Right ventricle myocardium inferior (tissue), 1 donor: ENCODE data around the gene DCAF6. TPM values are rescaled to one million over a fixed set of nuclear protein-coding genes. Genes with fewer than 3 reads are reported as not detected.
"Not testable (repeated sequence)": the region's sequence is repeated elsewhere in the genome, so short reads cannot be mapped to it uniquely, and the experiment has no call there.

Experiments used
- ATAC-seq: fragments of 200-7000 bp; cut with Tn5 transposase; one replicate; pipeline ENCODE4 v1.9.1; 2020; ENCODE audit warnings: mild to moderate bottlenecking, moderate library complexity
- DNase-seq: peaks from one replicate; pipeline ENCODE4 v3.0.0; 2021; ENCODE audit errors: missing footprints
- intact Hi-C: fragments of 100-400 bp; cut with DNase I; formaldehyde crosslinking; loops from one replicate; pipeline ENCODE4 v1.11.0; 2022
- total RNA-seq: library from RNA; stranded (reverse); fragmentation: NEBNext Ultra II Directional; extraction: Animal tissue kit (Norgen Biotek cat#: 25700); gene quantifications from one replicate; pipeline ENCODE4 v1.2.1, GENCODE V29; 2021
- donor health status: DM: no; HTN: yes; CAD: no; lungs with severe emphysema.

DCAF6 gene
- total RNA-seq, 1 donor from 2014 or later: 231 TPM

DNA sequence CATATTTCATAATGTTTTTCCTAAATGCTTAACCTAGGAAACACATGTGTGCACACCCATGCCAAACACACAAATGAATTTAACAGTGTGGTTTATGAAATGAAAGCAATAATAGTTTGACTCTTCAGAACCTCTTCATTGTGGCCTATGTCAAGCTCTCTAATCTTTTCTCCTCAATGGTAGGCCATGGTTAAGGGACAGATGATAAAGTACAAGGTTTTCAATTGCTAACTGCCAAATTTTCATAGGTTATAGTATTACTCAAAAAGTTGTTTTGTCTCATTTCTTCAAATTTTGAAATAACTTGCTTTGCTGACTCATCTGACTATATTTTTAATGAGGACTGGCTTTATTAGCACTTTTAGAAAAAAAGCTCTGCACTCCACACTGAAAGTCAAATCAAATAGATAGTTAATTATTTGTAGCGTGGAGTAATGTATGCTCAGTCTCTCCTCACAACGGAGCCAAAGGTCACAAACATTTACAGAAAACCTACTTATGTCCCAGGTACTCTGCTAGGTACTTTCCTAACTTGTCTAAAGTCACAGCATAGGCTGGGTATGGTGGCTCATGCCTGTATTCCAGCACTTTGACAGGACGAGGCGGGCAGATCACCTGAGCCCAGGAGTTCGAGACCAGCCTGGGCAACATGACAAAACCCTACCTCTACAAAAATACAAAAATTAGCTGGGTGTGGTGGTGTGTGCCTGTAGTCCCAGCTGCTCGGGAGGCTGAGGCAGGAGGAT, 19.5 kb upstream of the DCAF6 start:
- DNase-seq: no peak
- no peak for ATAC-seq
- intact Hi-C loops: no loop called here

DNA sequence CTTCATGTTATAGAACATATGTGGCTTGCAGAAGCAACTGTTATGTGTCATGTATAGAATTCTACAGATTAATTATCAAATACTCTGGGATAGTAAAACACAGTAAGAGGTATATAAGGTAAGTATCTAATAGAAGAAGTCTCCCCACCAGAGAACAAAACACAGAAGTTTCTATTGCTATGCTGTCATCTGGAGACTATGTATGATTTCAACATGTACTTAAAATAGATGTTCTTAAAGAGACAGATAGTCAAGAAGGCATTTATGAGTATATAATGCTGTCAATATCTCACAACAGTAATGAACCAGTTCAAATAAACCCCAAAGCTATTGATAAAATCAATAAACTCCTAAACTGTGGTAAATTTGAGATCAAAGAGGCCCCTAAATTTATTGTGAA, 14.5 kb upstream of the DCAF6 start:
- ATAC-seq (peak; percentile 59), DNase-seq (no peak)
- intact Hi-C loops: no loop called here

DNA sequence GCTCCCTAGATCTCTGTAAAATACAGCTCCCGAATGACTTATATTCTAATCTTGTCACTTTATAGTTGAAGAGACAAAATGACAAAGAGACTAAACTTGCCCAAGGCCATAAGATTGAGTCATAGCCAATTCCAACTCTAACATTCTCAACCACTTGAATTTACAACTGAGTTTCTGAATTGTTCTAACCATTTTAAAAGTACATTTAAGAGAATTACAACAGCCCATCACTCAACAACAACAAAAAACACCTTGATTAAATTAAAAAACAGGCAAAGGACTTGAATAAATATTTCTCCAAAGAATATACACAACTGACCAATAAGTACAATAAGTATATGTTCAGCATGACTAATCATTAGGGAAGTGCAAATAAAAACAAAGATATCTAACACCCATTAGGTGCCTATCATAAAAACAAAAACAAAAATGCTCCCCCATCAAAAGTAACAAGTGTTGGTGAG, 13.8 kb upstream of the DCAF6 start:
- intact Hi-C loops: no loop called here
- DNase-seq (no peak), ATAC-seq (no peak)

DNA sequence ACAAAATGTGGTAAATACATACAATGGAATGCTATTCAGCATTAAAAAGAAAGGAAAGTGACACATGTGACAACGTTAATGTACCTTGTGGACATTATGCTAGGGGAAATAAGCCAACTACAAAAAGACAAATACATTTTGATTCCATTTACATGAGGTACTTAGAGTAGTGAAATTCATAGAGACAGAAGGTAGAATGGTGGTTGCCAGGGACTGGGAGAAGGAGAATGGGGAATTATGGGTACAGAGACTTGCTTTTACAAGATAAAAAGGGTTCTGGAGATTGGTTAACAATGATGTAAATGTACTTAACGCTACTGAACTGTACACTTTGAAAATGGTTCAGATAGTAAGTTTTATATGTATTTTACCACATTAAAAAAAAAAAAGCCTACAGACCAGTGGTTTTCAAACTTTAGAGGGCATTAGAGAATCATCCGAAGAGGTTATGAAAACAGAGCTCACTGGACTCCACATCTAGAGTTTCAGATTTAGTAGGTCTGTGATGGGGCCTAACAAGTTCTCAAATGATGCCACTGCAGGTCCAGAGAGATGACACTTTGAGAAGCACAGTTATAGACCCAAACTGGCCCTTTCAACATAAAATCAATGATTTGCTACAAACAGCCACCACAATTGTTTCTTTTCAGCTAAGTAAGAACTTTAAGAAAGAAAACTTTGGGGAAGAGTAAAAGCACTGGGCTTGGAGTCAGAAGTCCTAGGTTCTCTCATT, 13.0 kb upstream of the DCAF6 start:
- no peak for DNase-seq
- no peak for ATAC-seq
- intact Hi-C loops: no loop called here

DNA sequence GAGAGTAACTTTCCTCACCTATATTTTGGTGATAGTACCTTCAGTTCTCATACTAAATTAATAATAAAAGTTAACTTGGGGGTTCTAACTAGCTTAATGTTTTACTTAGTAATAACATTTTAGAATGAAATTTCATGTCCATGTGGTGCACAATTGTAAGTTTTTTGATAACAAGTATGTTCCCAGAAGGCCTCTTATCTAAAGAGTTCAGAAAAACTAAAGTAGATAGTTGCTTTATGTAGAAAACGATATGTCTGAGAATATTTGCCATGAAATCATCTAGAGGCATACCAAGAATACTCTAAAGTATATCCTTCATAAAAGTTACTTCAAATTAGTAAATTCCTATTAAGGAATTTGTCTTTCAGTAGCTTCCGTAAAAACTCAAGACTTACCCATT, 12.4 kb upstream of the DCAF6 start:
- no peak for DNase-seq
- intact Hi-C loops: no loop called here

DNA sequence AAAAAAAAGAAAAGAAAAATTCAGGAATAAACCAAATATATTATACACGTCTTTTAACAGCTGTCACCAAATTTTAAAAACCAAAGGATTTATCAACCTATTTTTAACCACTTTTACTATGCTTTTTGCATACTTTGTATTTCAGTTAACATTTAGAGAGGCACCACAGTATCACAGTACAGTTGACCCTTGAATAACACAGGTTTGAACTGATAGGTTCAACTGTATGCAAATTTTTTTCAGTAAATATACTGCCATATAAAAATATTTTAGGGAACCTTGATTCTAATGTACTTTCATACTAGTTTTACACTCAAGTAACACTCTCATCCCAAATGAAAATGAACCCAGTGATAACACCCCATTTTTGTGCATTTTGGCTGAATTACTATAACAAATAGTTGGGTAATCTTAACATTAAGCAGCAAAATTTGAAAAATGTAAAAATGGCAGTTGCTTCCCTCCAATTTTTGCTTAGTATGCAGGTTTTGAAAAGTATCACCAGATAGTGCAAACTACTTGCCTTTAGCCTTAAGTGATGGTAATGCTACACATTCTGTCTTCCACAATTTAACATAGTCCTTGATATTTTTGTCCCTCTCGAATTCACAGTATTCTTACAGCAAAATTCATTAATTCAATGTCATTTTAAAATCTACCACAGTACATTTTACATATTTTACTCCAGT, 11.8 kb upstream of the DCAF6 start:
- intact Hi-C loops: no loop called here
- no peak for ATAC-seq
- no peak for DNase-seq

More for the DNA sequence above, 12.4 kb upstream of the DCAF6 start:
- no peak for ATAC-seq

DNA sequence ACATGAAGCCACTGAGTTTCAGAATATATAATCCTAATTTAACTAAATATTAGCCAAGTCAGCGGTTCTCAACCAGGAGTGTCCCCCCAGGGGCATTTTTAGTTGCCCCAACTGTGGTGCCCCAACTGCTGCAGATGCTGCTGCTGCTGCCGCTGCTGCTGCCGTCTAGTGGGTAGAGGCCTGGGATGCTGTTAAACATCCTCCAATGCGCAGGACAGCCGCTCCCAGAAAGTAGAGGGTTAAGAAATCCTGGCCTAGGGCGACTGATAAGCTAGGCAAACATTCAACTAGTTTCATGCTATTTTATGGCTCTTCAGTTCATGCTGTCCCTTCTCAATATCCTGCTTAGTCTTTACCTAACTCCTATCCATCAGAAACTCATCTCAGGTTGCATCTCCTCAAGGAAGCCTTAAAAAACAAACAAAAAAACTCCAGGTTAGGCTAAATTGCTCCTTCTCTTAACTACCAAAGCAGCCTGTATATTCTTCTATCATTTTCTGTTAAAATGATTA, 9.9 kb upstream of the DCAF6 start:
- no peak for DNase-seq
- ATAC-seq: no peak
- intact Hi-C loops: no loop called here

DNA sequence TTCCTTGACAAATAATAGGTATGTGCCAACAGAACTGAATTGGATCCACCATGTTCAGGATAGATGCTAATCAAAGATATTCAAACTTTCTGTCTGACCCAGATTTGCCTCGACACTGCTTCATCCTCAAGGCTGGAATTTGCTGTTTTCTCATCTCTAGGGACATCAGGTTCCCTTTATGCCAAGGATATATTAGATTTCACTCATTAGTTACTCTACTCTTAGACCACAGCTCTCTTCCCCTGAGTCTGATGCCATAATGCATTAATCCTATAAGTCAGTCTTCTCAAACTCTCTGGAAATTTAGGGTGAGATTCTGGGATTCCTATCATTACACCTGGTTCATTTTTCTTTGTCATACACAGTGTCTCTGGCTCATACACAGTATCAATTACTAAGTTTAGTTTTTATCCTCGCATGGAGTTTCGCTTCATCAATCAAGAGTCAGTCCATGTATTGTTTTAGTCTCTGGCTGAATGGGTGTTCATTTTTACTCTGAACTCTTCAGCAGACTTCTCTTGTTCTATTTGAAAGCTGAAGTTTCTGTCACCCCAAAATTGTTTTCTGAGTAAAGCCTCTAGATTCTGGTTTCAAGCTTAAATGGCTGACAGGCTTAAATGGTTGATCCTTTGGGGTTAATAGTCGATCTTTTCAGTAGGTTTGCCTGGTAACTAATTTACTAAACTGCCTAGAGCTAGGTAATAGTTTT, 9.3 kb upstream of the DCAF6 start:
- ATAC-seq (no peak), DNase-seq (no peak)
- intact Hi-C loops: no loop called here

DNA sequence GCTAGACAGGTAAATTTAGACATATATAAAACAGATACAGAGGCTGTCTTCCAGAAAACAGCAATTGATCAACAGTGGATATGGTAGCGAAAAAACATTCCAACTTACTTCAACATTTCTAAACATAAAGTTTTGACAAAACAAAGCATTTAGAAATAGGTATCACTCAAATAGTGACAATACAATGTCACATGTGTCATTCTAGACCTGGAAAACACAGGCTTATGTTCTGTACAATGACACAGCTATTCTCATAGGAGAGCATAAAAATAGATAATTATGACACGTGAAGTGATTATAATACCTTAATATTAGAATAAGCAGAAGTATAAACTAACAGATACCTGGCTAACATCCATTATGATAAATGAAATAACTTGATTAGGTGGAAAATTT, 8.0 kb upstream of the DCAF6 start:
- intact Hi-C loops: no loop called here
- no peak for ATAC-seq
- DNase-seq: no peak

DNA sequence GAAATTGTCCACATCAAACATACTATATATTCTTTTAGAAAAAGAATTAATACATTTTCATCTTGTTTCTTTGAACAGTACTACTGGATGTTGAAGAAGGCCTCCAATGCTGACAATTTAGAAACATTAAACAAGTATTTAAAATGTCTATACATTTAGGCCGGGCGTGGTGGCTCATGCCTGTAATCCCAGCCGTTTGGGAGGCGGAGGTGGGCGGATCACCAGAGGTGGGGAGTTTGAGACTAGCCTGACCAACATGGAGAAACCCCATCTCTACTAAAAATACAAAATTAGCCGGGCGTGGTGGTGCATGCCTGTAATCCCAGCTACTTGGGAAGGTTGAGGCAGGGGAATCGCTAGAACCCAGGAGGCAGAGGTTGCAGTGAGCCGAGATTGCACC, 7.6 kb upstream of the DCAF6 start:
- ATAC-seq, intact Hi-C loops, DNase-seq: not testable (repeated sequence)

DNA sequence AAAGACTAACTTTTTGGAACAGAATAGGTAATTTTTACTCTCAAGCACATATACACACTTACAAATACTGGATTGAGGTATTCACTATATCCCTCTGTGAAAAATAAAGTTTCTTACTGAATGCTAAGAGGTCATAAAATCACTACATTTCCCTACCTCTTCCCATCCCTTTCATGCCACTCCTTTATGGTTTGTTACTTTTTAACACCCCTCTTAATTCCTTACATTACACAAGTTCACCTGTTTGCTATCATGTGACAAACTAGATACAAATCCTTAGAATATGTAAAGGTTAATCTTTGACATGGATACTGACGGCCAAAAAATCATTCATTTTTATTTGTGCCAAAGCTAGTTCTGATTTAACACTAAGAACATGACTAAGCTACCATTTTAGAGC, 6.8 kb upstream of the DCAF6 start:
- no peak for DNase-seq
- intact Hi-C loops: loop anchor here (10.0 kb wide), 1 partner anchor 155 kb away; no protein-coding TSS in a partner anchor
- ATAC-seq: no peak

DNA sequence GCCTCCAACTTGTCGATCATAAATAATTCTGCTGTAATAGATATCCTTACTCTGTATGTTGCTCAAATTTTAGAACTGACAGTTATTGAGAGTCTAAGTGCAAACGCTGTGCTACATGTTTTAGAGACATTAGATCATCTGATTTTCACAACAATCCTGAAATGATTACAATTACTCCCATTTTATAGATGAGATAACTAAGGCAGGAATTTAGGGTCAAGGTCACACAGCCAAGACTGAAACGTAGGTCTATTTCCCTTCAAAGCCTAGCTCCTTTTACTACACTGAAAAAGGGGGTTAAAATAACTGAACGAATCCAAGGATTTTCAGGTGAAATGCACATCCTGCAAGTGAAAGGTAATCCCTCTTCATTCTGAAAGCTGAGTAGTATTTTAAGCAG, 2.7 kb upstream of the DCAF6 start:
- DNase-seq (no peak), ATAC-seq (no peak)
- intact Hi-C loops: loop anchor here (10.0 kb wide), 1 partner anchor 151 kb away; no protein-coding TSS in a partner anchor

DNA sequence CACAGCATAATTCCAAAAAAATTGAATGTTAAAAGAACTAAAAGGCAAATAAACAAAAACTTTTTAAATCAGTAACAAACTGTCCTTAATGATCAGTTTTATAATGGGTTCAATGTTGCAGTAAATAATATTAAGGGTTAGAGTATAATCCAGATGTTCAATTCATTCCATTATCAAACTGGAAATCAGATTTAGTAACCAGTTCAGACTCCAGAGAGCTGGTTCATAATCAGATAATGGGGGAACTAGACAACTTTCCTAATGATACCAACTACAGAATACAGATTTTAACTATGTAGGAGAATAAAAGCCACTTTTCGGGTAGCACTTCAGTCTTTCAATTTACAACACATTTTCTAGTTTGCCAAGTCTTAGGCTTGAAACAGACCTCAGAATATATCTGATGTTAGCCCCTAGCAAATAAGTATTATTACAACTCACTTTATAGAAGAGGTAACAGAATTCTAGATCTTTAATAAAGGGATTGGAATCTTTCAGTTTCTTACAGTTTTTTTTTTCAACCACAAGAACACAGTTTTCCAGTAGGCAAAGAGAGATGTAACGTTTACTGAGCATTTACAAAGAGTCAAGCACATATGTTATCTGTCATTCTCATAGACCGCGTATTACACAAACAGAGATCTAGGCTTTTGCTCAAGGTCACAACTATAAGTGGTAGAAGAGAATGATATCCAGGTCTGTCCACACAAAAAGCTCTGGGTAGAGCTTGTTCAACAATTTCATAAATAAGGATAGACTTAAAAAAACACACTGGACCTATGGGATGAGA, 1.9 kb upstream of the DCAF6 start:
- intact Hi-C loops: loop anchor here (5.0 to 10.0 kb wide), 3 partner anchors 68 to 150 kb away; no protein-coding TSS in a partner anchor
- no peak for DNase-seq
- ATAC-seq: no peak

DNA sequence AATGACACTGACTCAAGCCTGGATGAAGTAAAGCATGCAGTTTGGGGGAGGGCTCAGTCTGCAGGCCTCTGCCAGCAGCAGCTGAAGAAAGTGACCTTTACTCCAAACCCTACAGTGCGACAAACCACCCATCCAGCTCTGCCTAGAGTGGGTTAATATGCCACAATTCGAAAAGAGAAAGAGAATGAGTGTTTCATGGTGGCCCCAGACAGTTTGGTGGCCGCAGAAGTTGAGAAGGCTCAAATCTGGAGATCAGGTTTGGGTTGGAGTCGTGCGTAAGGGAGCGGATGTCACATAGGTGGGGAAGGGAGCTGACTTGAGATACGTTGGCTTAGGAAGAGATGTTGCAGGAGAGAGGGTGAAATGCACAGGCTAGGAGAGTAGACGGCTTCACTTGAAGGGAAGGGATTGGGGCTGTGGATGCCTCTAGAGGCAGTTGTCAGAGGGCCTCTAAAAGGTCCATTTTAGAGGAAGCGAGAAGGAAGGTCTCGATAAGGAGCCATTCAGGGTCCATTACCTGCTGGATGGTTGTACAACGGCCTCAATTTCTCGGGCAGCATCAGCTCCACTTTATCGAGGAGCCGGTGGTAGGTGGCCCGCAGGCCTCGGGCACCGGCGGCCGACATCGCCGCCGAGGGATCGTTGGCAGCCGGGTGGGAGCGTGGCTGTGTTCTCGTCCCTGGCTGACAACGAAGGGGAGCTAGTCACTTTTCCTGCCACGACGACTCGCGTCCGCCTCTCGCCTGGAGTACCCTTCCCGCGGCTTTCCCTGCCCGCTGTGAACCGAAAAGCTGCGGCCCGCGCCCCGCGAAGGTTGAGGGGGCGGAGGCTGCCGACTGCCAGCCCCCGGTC, 1.0 kb upstream of the DCAF6 start:
- peak; percentile 62 for DNase-seq

DNA sequence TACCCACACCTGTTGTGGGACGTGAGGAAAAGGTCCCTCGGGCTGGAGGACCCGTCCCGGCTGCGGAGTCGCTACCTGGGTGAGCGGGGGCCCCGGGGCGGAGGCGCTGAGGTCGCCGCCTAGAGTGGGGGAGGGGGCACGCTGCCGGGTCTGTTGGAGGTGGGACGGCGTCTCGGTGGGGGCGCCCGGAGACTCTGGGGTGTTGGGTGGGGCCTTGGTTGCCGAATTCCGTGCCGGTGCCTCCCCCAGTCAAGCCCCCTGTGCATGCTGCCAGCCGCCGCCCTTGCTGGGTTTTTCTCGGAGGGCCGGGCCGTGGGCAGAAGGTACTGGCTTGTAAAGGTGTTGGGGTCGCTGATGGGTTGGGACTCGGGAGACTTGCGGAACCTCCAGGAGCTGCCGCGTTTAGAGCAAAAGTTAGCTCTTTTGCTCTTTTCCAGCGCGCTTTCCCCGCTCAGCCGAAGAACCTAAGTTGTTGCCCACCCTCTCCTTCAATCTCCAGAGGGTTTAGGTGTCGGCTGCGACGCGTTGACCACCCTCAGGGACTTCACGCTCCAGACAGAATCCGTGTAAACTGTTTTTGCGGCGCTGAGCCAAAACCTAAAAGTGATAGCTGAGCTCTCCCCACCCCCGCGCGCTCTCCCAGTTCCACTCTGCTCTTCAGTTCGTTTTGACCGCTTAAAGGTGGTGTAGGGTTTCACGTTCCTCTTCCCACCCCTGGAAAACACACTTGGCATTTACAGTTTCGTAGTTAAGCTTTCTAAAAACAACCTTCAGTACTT, 636 bp downstream of the DCAF6 start, which contains the start of gene MPC2:
TSS of gene MPC2 (minus strand) at position 143 of the 779 bp plus-strand sequence. CDS start 1,231 bp downstream, outside the sequence.
- ATAC-seq (peak; percentile 58), DNase-seq (peak; percentile 87)
- intact Hi-C loops: loop anchor here (1.0 to 10.0 kb wide), 5 partner anchors 65 to 222 kb away; partner anchors contain the start of gene MPZL1

More for the DNA sequence above, 1.0 kb upstream of the DCAF6 start:
- intact Hi-C loops: loop anchor here (1.0 to 10.0 kb wide), 5 partner anchors 67 to 221 kb away; partner anchors contain the start of gene MPZL1
- ATAC-seq: peak; percentile 1

DNA sequence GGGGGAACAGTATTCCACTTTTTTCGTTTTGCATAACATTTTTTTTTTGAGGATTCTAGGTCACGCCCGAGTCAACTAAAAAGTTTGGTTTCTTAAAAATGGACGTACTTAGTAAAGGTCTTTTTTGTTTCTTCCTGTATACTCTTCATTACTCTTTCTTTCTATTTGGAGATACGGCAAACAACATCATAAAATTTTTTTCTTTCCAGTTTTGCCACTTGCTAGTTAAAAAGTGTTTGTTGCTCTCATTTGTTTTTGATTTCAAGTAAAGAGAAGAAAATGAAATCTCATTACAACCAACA, 1.2 kb downstream of the DCAF6 start:
- intact Hi-C loops: loop anchor here (2.0 to 10.0 kb wide), 4 partner anchors 65 to 223 kb away; no protein-coding TSS in a partner anchor
- DNase-seq: no peak
- ATAC-seq: no peak
